Neuronal stem cell (in vitro differentiated cells): ENCODE measurements around the gene CLHC1.

Experiments used
- DNase-seq: peaks from one replicate; pipeline ENCODE4 v3.0.0-alpha.2; 2013; ENCODE audit warnings: low spot score
- H2AFZ ChIP-seq: one replicate; pipeline ENCODE4 v1.6.1; 2013; ENCODE audit warnings: mild to moderate bottlenecking, low read length, inconsistent platforms
- H2AK5ac ChIP-seq: 2 replicates; pipeline ENCODE4 v1.6.1; 2013; ENCODE audit warnings: low read depth, mild to moderate bottlenecking, inconsistent platforms, low read length, moderate library complexity, mixed read lengths
- H2BK120ac ChIP-seq: 2 replicates; pipeline ENCODE4 v1.6.1; 2013; ENCODE audit warnings: low read depth, mild to moderate bottlenecking, inconsistent platforms, low read length, moderate library complexity, mixed read lengths
- H2BK12ac ChIP-seq: one replicate; pipeline ENCODE4 v1.6.1; 2013; ENCODE audit warnings: low read length, inconsistent platforms
- H2BK15ac ChIP-seq: 2 replicates; pipeline ENCODE4 v1.6.1; 2013; ENCODE audit warnings: mild to moderate bottlenecking, low read length, inconsistent platforms, mixed read lengths
- H2BK5ac ChIP-seq: one replicate; pipeline ENCODE4 v1.6.1; 2013; ENCODE audit warnings: inconsistent platforms, mild to moderate bottlenecking, low read length, moderate library complexity
- H3K14ac ChIP-seq: one replicate; pipeline ENCODE4 v1.6.1; 2013; ENCODE audit warnings: low read length, inconsistent platforms
- H3K18ac ChIP-seq: 2 replicates; pipeline ENCODE4 v1.6.1; 2013; ENCODE audit warnings: low read length, inconsistent platforms
- H3K23ac ChIP-seq: 2 replicates; pipeline ENCODE4 v1.6.1; 2013; ENCODE audit warnings: low read depth, mild to moderate bottlenecking, mixed read lengths, low read length, inconsistent platforms; ENCODE audit not compliant: poor library complexity
- H3K27ac ChIP-seq: replicated peaks from 3 replicates; pipeline ENCODE4 v1.5.1; 2013; ENCODE audit warnings: low read length, inconsistent platforms
- H3K27me3 ChIP-seq, 3 experiments: 2 replicates each; pipeline ENCODE4 v1.6.1; 2013; ENCODE audit warnings: low read length in 3 of 3, mild to moderate bottlenecking in 2 of 3, inconsistent platforms in 1 of 3, low read depth in 1 of 3, mixed read lengths in 1 of 3, moderate library complexity in 1 of 3; ENCODE audit not compliant: control insufficient read depth in 3 of 3, insufficient read depth in 3 of 3
- H3K36me3 ChIP-seq, 2 donors: replicated peaks in 1 of 2; 2 replicates each; pipeline ENCODE4 v1.6.1; 2013; ENCODE audit warnings: low read length in 2 of 2; ENCODE audit not compliant: control insufficient read depth in 2 of 2, insufficient read depth in 2 of 2
- H3K4ac ChIP-seq: 2 replicates; pipeline ENCODE4 v1.6.1; 2013; ENCODE audit warnings: inconsistent platforms, mild to moderate bottlenecking, low read length, moderate library complexity
- H3K4me1 ChIP-seq, 2 donors: 1 replicate in 1 of 2; 2 replicates in 1 of 2; pipeline ENCODE4 v1.6.1; 2013; ENCODE audit warnings: low read length in 2 of 2, low read depth in 1 of 2; ENCODE audit not compliant: control insufficient read depth in 2 of 2, insufficient read depth in 1 of 2
- H3K4me2 ChIP-seq: one replicate; pipeline ENCODE4 v1.6.1; 2013; ENCODE audit warnings: mild to moderate bottlenecking, low read length, inconsistent platforms; ENCODE audit not compliant: insufficient read depth, poor library complexity, severe bottlenecking
- H3K4me3 ChIP-seq, 2 donors: 2 replicates each; pipeline ENCODE4 v1.5.1; 2013; ENCODE audit warnings: low read length in 2 of 2, mild to moderate bottlenecking in 2 of 2, inconsistent platforms in 1 of 2, moderate library complexity in 1 of 2
- H3K79me1 ChIP-seq: one replicate; pipeline ENCODE4 v1.6.1; 2013; ENCODE audit warnings: low read depth, mild to moderate bottlenecking, inconsistent platforms, low read length, moderate library complexity
- H3K9ac ChIP-seq: one replicate; pipeline ENCODE4 v1.6.1; 2013; ENCODE audit warnings: mild to moderate bottlenecking, low read depth, low read length, inconsistent platforms; ENCODE audit not compliant: poor library complexity
- H3K9me3 ChIP-seq, 2 donors: replicated peaks in 1 of 2; 2 replicates each; pipeline versions ENCODE3 to v1.6.1; 2013; ENCODE audit warnings: low read length in 2 of 2, mild to moderate bottlenecking in 2 of 2, inconsistent platforms in 1 of 2, low read depth in 1 of 2, mixed read lengths in 1 of 2, moderate library complexity in 1 of 2; ENCODE audit not compliant: control insufficient read depth in 2 of 2, insufficient read depth in 1 of 2
- H4K8ac ChIP-seq: one replicate; pipeline ENCODE4 v1.6.1; 2013; ENCODE audit warnings: low read depth, mild to moderate bottlenecking, inconsistent platforms, low read length, moderate library complexity
- H4K91ac ChIP-seq: one replicate; pipeline ENCODE4 v1.6.1; 2013; ENCODE audit warnings: low read length, low read depth, mild to moderate bottlenecking, inconsistent platforms; ENCODE audit not compliant: poor library complexity
- WGBS, 2 donors: extraction: QIAGEN DNeasy Blood & Tissue Kit; methylation state at CpG; one replicate each; pipeline ENCODE4 v1.1.7; 2013; ENCODE audit warnings: missing lambda C conversion rate in 2 of 2, mixed read lengths in 1 of 2; ENCODE audit not compliant: insufficient read length in 2 of 2, insufficient replicate concordance in 1 of 2; ENCODE audit errors: extremely low coverage in 2 of 2; 5-methylcytosine and 5-hydroxymethylcytosine counted together

CLHC1 gene

GRCh38 chr2:55239656-55240222 lies 7.6 kb upstream of the CLHC1 start:
- Histone ChIP-seq H3K4ac (no peak overlapping the region), H2BK120ac (no peak overlapping the region), H3K18ac (no peak overlapping the region), H2BK5ac (no peak overlapping the region), H3K23ac (no peak overlapping the region), H3K9me3 (no peaks in the 10 kb centered on the region), H2AK5ac (no peak overlapping the region), H3K27ac (no peak overlapping the region), H3K4me3 (no peak overlapping the region), H3K79me1 (no peaks in the 10 kb centered on the region), H2BK15ac (no peak overlapping the region), H2BK12ac (no peak overlapping the region), H3K4me2 (no peak overlapping the region), H4K91ac (no peak overlapping the region), H3K4me1 (no peaks in the 10 kb centered on the region), H3K9ac (no peak overlapping the region), H3K36me3 (peaks cover 6 to 93% of the 10 kb centered on the region in 2 donors), H3K14ac (no peak overlapping the region), H3K27me3 (no peaks in the 10 kb centered on the region), H4K8ac (no peak overlapping the region), H2AFZ (no peak overlapping the region)
- no CpG with 5 or more reads among the region's 4 CpGs for WGBS, 2 donors
- no peak for DNase-seq

GRCh38 chr2:55236992-55237543 lies 5.0 kb upstream of the CLHC1 start:
- peaks cover 2% of the 10 kb centered on the region for H3K79me1 ChIP-seq
- no peaks in the 10 kb centered on the region for H3K27me3 ChIP-seq
- no peak overlapping the region for H2BK12ac ChIP-seq
- H2AFZ ChIP-seq, result no peak overlapping the region
- no peak overlapping the region for H2BK120ac ChIP-seq
- H3K4ac ChIP-seq, result no peak overlapping the region
- no peak for DNase-seq
- WGBS, 2 donors, result no CpG with 5 or more reads among the region's 2 CpGs
- H4K91ac ChIP-seq, result no peak overlapping the region
- no peak overlapping the region for H2BK5ac ChIP-seq
- H2AK5ac ChIP-seq, result no peak overlapping the region
- no peak overlapping the region for H3K9ac ChIP-seq
- no peak overlapping the region for H3K4me2 ChIP-seq
- H3K14ac ChIP-seq, result no peak overlapping the region
- H3K27ac ChIP-seq, result no peak overlapping the region
- H3K9me3 ChIP-seq, result no peaks in the 10 kb centered on the region
- no peak overlapping the region for H2BK15ac ChIP-seq
- peaks cover 5 to 9% of the 10 kb centered on the region in 2 donors for H3K4me1 ChIP-seq
- peaks cover 9 to 83% of the 10 kb centered on the region in 2 donors for H3K36me3 ChIP-seq
- H3K18ac ChIP-seq, result no peak overlapping the region
- H3K4me3 ChIP-seq, result no peak overlapping the region
- H4K8ac ChIP-seq, result no peak overlapping the region
- H3K23ac ChIP-seq, result no peak overlapping the region

- Histone ChIP-seq H3K9ac (no peak overlapping the region), H3K23ac (no peak overlapping the region), H4K91ac (no peak overlapping the region), H2AK5ac (no peak overlapping the region), H4K8ac (no peak overlapping the region), H3K4ac (no peak overlapping the region), H3K36me3 (peaks cover 9 to 72% of the 10 kb centered on the region in 2 donors), H3K14ac (no peak overlapping the region), H3K4me2 (no peak overlapping the region), H2AFZ (no peak overlapping the region), H3K27ac (no peak overlapping the region), H3K27me3 (no peaks in the 10 kb centered on the region), H2BK120ac (no peak overlapping the region), H2BK12ac (no peak overlapping the region), H3K4me1 (peaks cover 5 to 9% of the 10 kb centered on the region in 2 donors), H2BK15ac (no peak overlapping the region), H3K18ac (no peak overlapping the region), H3K9me3 (no peaks in the 10 kb centered on the region), H3K4me3 (no peak overlapping the region), H3K79me1 (peaks cover 2% of the 10 kb centered on the region), H2BK5ac (no peak overlapping the region)
- no peak for DNase-seq
- no CpG with 5 or more reads among the region's 3 CpGs for WGBS, 2 donors
These were observed 3.8 kb upstream of the CLHC1 start for GRCh38 chr2:55235724-55236538.

- Histone ChIP-seq H3K4me2 (peak overlapping the region; percentile 78), H2AK5ac (no peak overlapping the region), H3K36me3 (peaks cover 9 to 56% of the 10 kb centered on the region in 2 donors), H4K91ac (no peak overlapping the region), H2BK5ac (no peak overlapping the region), H2BK120ac (no peak overlapping the region), H4K8ac (no peak overlapping the region), H3K23ac (no peak overlapping the region), H3K9ac (no peak overlapping the region), H3K4me3 (peak overlapping the region in 1 of 2 donors; percentile 64), H3K4me1 (peaks cover 5 to 9% of the 10 kb centered on the region in 2 donors), H2BK15ac (no peak overlapping the region), H3K79me1 (peaks cover 2% of the 10 kb centered on the region), H3K4ac (no peak overlapping the region), H3K27ac (no peak overlapping the region), H3K27me3 (no peaks in the 10 kb centered on the region), H3K18ac (no peak overlapping the region), H3K14ac (no peak overlapping the region), H2AFZ (no peak overlapping the region), H2BK12ac (no peak overlapping the region), H3K9me3 (no peaks in the 10 kb centered on the region)
- no peak for DNase-seq
- no CpG with 5 or more reads among the region's 7 CpGs for WGBS, 2 donors
These were observed 1.5 kb upstream of the CLHC1 start for GRCh38 chr2:55233658-55233940.
